Testis (tissue), 3 donors: ENCODE measurements around the gene ZBTB20. TPM values are rescaled to one million over a fixed set of nuclear protein-coding genes. Genes with fewer than 3 reads are reported as not detected.
A peak's percentile ranks its signal among the peaks of the same experiment; 100 is the strongest.

Experiments
- DNase-seq: peaks from one replicate; pipeline ENCODE4 v3.0.0-alpha.2; 2019
- H3K27ac ChIP-seq, 2 donors: fragments of 200-600 bp; sonication (generic); one replicate each; pipeline ENCODE4 v1.5.1; 2019
- H3K27me3 ChIP-seq: fragments of 200-600 bp; sonication (generic); one replicate; pipeline ENCODE4 v1.5.1; 2019
- H3K36me3 ChIP-seq: fragments of 200-600 bp; sonication (generic); one replicate; pipeline ENCODE4 v1.5.1; 2017; ENCODE audit warnings: low read depth; ENCODE audit errors: missing control alignments
- H3K4me1 ChIP-seq: fragments of 200-600 bp; sonication (generic); one replicate; pipeline ENCODE4 v1.5.1; 2019
- H3K4me3 ChIP-seq, 2 donors: fragments of 200-600 bp; sonication (generic); one replicate each; pipeline ENCODE4 v1.5.1; 2017 to 2019
- H3K9me3 ChIP-seq: fragments of 200-600 bp; sonication (generic); one replicate; pipeline ENCODE4 v1.5.1; 2017
- CTCF ChIP-seq, 3 experiments: fragments of 450-650 bp in 2 of 3; fragments of 200-600 bp in 1 of 3; sonication (generic) in 1 of 3; IDR thresholded peaks; one replicate each; pipeline ENCODE4 v1.5.1; 2016 to 2019; ENCODE audit warnings: antibody characterized with exemption in 3 of 3, mild to moderate bottlenecking in 2 of 3, moderate library complexity in 1 of 3
- POLR2A ChIP-seq: fragments of 450-650 bp; IDR thresholded peaks from one replicate; pipeline ENCODE4 v1.6.1; 2017; ENCODE audit warnings: antibody characterized with exemption, mild to moderate bottlenecking, moderate library complexity
- WGBS, 2 donors: methylation state at CpG; one replicate each; pipeline ENCODE4 v1.1.5; 2018; 5-methylcytosine and 5-hydroxymethylcytosine counted together
- intact Hi-C: fragments of 100-400 bp; cut with DNase I; formaldehyde crosslinking; loops from one replicate; pipeline ENCODE4 v1.15.1; 2023; ENCODE audit warnings: low total_unique reads
- polyA plus RNA-seq: library from polyadenylated mRNA; stranded (reverse); fragments of 350-450 nt; fragmentation: Illumina TruSeq; extraction: RNeasy Lipid Tissue Mini Kit (QIAGEN cat#74804); gene quantifications from one replicate; pipeline ENCODE4 v1.2.3, GENCODE V29; 2014; ENCODE audit warnings: low read depth, low replicate concordance; ENCODE audit not compliant: insufficient read depth
- total RNA-seq, 2 donors: library from RNA; depleted of rRNA; stranded (reverse); fragments of >200 nt; gene quantifications; one replicate each; pipeline ENCODE4 v1.2.3, GENCODE V29; 2016

Gene ZBTB20
- total and polyA plus RNA-seq, 3 donors from 2014 or later = 36.8 to 179 (median 126) TPM

DNA sequence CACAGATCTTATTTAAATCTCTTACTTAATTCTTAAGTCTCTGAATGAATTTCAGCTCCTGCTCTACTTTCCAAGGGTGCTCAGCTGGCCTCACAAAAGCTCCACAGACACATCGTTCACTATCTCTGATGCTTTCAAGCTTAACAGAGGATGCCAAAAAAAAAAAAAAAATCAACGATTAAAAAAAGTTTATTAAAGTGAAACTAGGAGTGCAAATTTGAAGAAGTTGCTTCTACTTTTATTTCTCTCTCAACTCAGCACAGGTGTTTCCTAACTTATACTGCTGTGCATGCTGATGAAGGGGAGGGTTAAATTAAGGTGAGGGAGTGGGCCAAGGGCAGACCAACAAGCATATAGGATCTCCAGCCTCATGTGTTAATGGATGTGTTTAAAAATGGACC is 696.0 kb downstream of the ZBTB20 start:
- TF ChIP-seq CTCF (IDR thresholded peaks at IDR 0.05) (no peak), POLR2A (no peak)
- H3K27me3 ChIP-seq = no peaks in the 10 kb centered on the region
- no peaks in the 10 kb centered on the region for H3K36me3 ChIP-seq
- peaks cover 26% of the 10 kb centered on the region for H3K4me1 ChIP-seq
- H3K4me3 ChIP-seq = peak overlapping the region in 1 of 2 donors; percentile 3
- peak overlapping the region; percentile 81 to 86 for H3K27ac ChIP-seq
- intact Hi-C loops = no loop called here
- 20 to 30% methylated on average over 2 of the region's 2 CpGs for WGBS, 2 donors
- no peaks in the 10 kb centered on the region for H3K9me3 ChIP-seq
- peak; percentile 46 for DNase-seq

DNA sequence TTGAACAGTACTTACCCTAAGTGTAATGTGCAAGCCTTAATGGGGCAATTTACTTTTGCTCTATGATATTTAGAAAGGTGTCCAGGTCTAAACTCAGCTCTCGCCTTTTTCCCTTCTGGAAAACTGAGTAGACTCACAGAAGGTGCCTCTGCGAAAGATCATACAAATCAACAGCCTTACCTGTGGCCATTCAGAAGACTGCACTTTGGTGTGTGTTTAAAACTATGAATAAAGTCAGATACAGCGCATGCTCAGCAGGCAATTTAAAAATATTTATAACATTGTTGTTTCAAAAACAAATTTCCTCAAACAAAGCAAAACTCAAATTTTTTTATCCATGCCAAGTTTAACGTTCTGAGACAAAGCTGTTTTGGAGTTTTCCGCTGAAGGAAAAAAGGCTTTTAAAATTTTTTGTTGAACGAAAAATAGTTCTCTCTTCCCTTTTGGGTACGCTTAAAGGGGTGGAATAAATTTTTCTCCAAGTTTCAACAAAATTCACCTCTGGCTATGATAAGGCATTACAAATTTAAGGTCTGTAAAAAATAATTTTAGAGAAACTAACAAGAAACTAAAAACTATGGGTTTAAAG is 697.0 kb downstream of the ZBTB20 start:
- Histone ChIP-seq H3K27me3 (no peaks in the 10 kb centered on the region), H3K4me3 (no peak overlapping the region)
- no peak for DNase-seq

DNA sequence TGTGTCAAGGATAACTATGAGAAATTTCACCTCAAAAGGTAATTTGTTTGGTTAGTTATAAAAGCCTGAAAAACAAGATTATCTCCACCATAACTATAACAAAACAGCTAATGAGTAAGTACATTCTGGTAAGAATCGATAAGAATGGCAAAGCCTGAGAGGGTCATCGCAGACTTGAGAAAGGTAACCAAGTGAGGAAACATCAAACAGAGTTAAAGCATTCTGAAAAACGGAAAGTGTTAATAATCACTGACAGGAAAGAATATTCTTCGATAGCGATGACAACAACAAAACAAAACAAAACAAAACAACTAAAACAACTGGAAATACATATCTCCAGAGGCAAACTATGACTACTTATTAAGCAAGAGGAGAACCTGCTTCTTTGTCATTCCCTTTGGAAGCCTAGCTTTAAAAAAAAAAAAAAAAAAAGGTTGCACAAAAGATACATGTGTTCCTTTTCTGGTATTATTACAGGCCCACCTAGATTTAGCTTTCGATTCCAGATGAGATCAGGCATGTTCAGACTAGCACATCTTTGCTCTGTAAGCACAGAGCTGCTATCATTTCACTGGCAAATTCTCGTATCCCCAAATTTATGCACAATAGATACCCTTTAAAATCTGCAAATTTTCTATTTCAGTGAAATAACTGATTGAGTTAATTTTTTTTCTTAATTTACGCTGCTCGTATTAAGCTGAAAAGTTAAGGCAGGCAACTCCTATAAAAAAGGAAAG is 697.6 kb downstream of the ZBTB20 start:
- Histone ChIP-seq H3K27me3 (no peaks in the 10 kb centered on the region), H3K27ac (peak overlapping the region; percentile 81 to 86), H3K4me1 (peaks cover 40% of the 10 kb centered on the region), H3K36me3 (no peaks in the 10 kb centered on the region), H3K4me3 (no peak overlapping the region), H3K9me3 (no peaks in the 10 kb centered on the region)
- WGBS, 2 donors = 52 to 57% methylated on average over 9 of the region's 9 CpGs
- intact Hi-C loops = no loop called here
- DNase-seq = no peak
- no peak for TF ChIP-seq CTCF (IDR thresholded peaks at IDR 0.05)
- no peak for TF ChIP-seq POLR2A

More for the DNA sequence above, 697.0 kb downstream of the ZBTB20 start:
- H3K27ac ChIP-seq = peak overlapping the region; percentile 81 to 86
- peaks cover 35% of the 10 kb centered on the region for H3K4me1 ChIP-seq
- H3K9me3 ChIP-seq = no peaks in the 10 kb centered on the region
- intact Hi-C loops = no loop called here
- TF ChIP-seq CTCF (IDR thresholded peaks at IDR 0.05) (peak in 1 of 3 experiments; percentile 19), POLR2A (no peak)
- WGBS, 2 donors = 56 to 64% methylated on average over 7 of the region's 7 CpGs
- H3K36me3 ChIP-seq = no peaks in the 10 kb centered on the region

GRCh38 chr3:114447950-114448479 is 699.1 kb downstream of the ZBTB20 start:
- H3K36me3 ChIP-seq = no peaks in the 10 kb centered on the region
- DNase-seq = no peak

More at GRCh38 chr3:114447950-114448479, 699.1 kb downstream of the ZBTB20 start:
- TF ChIP-seq CTCF (IDR thresholded peaks at IDR 0.05) (no peak), POLR2A (no peak)
- WGBS, 2 donors = 50 to 57% methylated on average over 4 of the region's 4 CpGs
- Histone ChIP-seq H3K9me3 (no peaks in the 10 kb centered on the region), H3K27me3 (no peaks in the 10 kb centered on the region), H3K27ac (peak overlapping the region; percentile 65 to 81), H3K4me3 (no peak overlapping the region), H3K4me1 (peaks cover 41% of the 10 kb centered on the region)
- intact Hi-C loops = no loop called here
